Activated gamma-delta T cell treated with anti-CD3 and anti-CD28 coated beads, Interleukin-2, amount 50 U/mL, for 16 hours (primary cell): ENCODE results near the gene SLC34A1.

ENCODE experiments used
- DNase-seq: peaks from one replicate; pipeline ENCODE4 v3.0.0-alpha.2; 2020; ENCODE audit warnings: low read depth

SLC34A1 gene

GRCh38 chr5:177446200-177447065 lies 62.2 kb downstream of the SLC34A1 start, which contains the start of gene PRR7:
Gene PRR7 (plus strand): TSS chr5:177446814. CDS start chr5:177455068, 8,254 bp downstream.
- peak; percentile 46 for DNase-seq

GRCh38 chr5:177447066-177447610 lies 62.9 kb downstream of the SLC34A1 start:
- peak; percentile 61 for DNase-seq

GRCh38 chr5:177447611-177448243 lies 63.5 kb downstream of the SLC34A1 start:
- DNase-seq: no peak
